Effector memory CD4-positive, alpha-beta T cell (primary cell): ENCODE measurements around the gene NCS1.

Experiments used
- DNase-seq, 3 donors: peaks; one replicate each; pipeline ENCODE4 v3.0.0-alpha.2; 2020
- H3K27ac ChIP-seq: 2 replicates; pipeline ENCODE4 v1.7.0; 2013; ENCODE audit warnings: mild to moderate bottlenecking, low read length, moderate library complexity; ENCODE audit not compliant: insufficient read depth, poor library complexity, severe bottlenecking
- H3K27me3 ChIP-seq: replicated peaks from 2 replicates; pipeline ENCODE4 v1.7.0; 2013; ENCODE audit warnings: mild to moderate bottlenecking, low read length; ENCODE audit not compliant: insufficient read depth, control insufficient read depth, poor library complexity, severe bottlenecking
- H3K36me3 ChIP-seq: 2 replicates; pipeline ENCODE4 v1.7.0; 2013; ENCODE audit warnings: mild to moderate bottlenecking, low read length, moderate library complexity; ENCODE audit not compliant: control insufficient read depth, insufficient read depth
- H3K4me1 ChIP-seq: 2 replicates; pipeline ENCODE4 v1.7.0; 2013; ENCODE audit warnings: low read length, mild to moderate bottlenecking; ENCODE audit not compliant: control insufficient read depth, insufficient read depth, poor library complexity, severe bottlenecking
- H3K4me3 ChIP-seq: 2 replicates; pipeline ENCODE4 v1.7.0; 2013; ENCODE audit warnings: low read length, low read depth, mild to moderate bottlenecking; ENCODE audit not compliant: insufficient read depth, poor library complexity, severe bottlenecking
- H3K9me3 ChIP-seq: 2 replicates; pipeline ENCODE4 v1.7.0; 2013; ENCODE audit warnings: mild to moderate bottlenecking, low read length, moderate library complexity; ENCODE audit not compliant: control insufficient read depth

NCS1 gene

GRCh38 chr9:130200038-130200849 lies 28.0 kb downstream of the NCS1 start:
- DNase-seq, result no peak
- H3K4me3 ChIP-seq, result no peak overlapping the region
- no peaks in the 10 kb centered on the region for H3K4me1 ChIP-seq
- no peaks in the 10 kb centered on the region for H3K36me3 ChIP-seq
- no peak overlapping the region for H3K27ac ChIP-seq
- no peaks in the 10 kb centered on the region for H3K27me3 ChIP-seq
- H3K9me3 ChIP-seq, result no peaks in the 10 kb centered on the region

DNA sequence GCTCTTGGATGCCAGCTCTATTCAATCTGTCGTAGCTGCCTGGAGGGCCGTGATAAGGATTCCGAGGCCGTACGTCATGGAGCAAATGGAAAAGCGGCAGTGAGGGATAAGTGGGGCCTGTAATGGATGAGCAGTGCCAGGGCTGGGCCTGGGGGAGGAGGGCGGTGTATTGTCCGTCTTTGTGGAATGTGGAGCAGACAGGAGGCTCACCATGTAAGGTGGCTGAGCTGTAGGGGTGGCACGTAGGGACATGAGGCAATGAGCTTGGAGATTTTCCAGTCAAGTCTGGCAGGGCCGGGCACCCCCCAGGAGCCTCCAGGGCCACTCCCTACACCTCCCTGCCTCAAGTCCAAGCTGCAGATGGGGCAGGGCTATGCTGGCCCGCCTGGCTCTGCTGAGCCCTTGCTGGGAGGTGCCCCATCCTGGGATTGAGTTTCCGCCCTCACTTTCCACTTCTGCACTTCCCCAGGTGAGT lies 29.2 kb downstream of the NCS1 start:
- Histone ChIP-seq H3K4me1 (no peaks in the 10 kb centered on the region), H3K27me3 (no peaks in the 10 kb centered on the region), H3K36me3 (no peaks in the 10 kb centered on the region), H3K4me3 (no peak overlapping the region), H3K9me3 (no peaks in the 10 kb centered on the region), H3K27ac (no peak overlapping the region)
- DNase-seq, result no peak

- no peak for DNase-seq
- H3K27me3 ChIP-seq, result no peaks in the 10 kb centered on the region
- no peaks in the 10 kb centered on the region for H3K9me3 ChIP-seq
- no peaks in the 10 kb centered on the region for H3K4me1 ChIP-seq
- H3K27ac ChIP-seq, result no peak overlapping the region
- H3K4me3 ChIP-seq, result no peak overlapping the region
- H3K36me3 ChIP-seq, result no peaks in the 10 kb centered on the region
Measured at GRCh38 chr9:130201974-130202373, 29.8 kb downstream of the NCS1 start.

DNA sequence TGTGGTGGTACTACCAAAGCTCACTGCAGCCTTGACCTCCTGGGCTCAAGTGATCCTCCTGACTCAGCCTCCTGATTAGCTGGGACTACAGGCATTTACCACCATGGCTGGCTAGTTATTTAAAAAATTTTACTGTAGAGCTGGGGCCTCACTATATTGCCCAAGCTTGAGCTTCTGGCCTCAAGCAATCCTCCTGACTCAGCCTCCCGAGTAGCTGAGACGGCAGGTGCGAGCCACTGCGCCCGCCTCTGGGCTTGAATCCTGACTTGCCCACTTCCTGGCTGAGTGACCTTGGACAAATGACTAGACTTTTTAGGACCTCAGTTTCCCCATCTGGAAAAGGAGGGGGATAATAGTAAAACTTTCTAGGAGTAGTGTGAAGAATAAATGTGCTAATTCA lies 32.1 kb downstream of the NCS1 start:
- Histone ChIP-seq H3K27ac (no peak overlapping the region), H3K27me3 (no peaks in the 10 kb centered on the region), H3K9me3 (no peaks in the 10 kb centered on the region), H3K36me3 (no peaks in the 10 kb centered on the region), H3K4me3 (no peak overlapping the region), H3K4me1 (no peaks in the 10 kb centered on the region)
- DNase-seq, result no peak

- no peak for DNase-seq
- Histone ChIP-seq H3K9me3 (no peaks in the 10 kb centered on the region), H3K27ac (no peak overlapping the region), H3K4me1 (no peaks in the 10 kb centered on the region), H3K27me3 (no peaks in the 10 kb centered on the region), H3K4me3 (no peak overlapping the region), H3K36me3 (no peaks in the 10 kb centered on the region)
Measured at GRCh38 chr9:130204959-130205358, 32.8 kb downstream of the NCS1 start.

- no peaks in the 10 kb centered on the region for H3K36me3 ChIP-seq
- no peaks in the 10 kb centered on the region for H3K9me3 ChIP-seq
- no peak for DNase-seq
- H3K4me3 ChIP-seq, result no peak overlapping the region
- no peaks in the 10 kb centered on the region for H3K4me1 ChIP-seq
- no peak overlapping the region for H3K27ac ChIP-seq
- no peaks in the 10 kb centered on the region for H3K27me3 ChIP-seq
Measured at GRCh38 chr9:130205912-130206311, 33.7 kb downstream of the NCS1 start.

DNA sequence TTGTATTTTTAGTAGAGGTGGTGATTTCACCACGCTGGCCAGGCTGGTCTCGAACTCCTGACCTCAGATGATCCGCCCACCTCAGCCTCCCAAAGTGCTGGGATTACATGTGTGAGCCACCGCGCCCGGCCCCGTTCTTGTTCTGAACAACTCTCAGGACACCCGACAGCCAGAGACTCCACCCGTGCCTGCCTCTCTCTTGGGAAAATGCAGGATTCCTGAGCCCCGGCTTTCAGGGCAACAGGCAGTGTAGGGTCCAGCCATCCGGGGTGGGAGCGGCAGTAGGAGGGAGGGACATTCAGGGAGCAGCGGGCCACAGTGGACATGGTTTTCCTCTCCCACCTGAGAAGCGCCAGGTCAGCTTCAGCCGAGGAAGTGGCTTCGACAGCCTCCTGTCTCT lies 34.4 kb downstream of the NCS1 start:
- no peak for DNase-seq
- no peaks in the 10 kb centered on the region for H3K4me1 ChIP-seq
- no peaks in the 10 kb centered on the region for H3K9me3 ChIP-seq
- H3K27ac ChIP-seq, result no peak overlapping the region
- H3K27me3 ChIP-seq, result no peaks in the 10 kb centered on the region
- H3K4me3 ChIP-seq, result no peak overlapping the region
- H3K36me3 ChIP-seq, result no peaks in the 10 kb centered on the region

- Histone ChIP-seq H3K36me3 (no peaks in the 10 kb centered on the region), H3K9me3 (no peaks in the 10 kb centered on the region), H3K4me1 (no peaks in the 10 kb centered on the region), H3K4me3 (no peak overlapping the region), H3K27ac (no peak overlapping the region), H3K27me3 (no peaks in the 10 kb centered on the region)
- DNase-seq, result no peak
Measured at GRCh38 chr9:130207241-130207992, 35.2 kb downstream of the NCS1 start.

- Histone ChIP-seq H3K27ac (no peak overlapping the region), H3K27me3 (no peaks in the 10 kb centered on the region), H3K36me3 (no peaks in the 10 kb centered on the region), H3K4me1 (no peaks in the 10 kb centered on the region), H3K9me3 (no peaks in the 10 kb centered on the region), H3K4me3 (no peak overlapping the region)
- no peak for DNase-seq
Measured at GRCh38 chr9:130208600-130209347, 36.6 kb downstream of the NCS1 start.

GRCh38 chr9:130209422-130209821 lies 37.2 kb downstream of the NCS1 start:
- DNase-seq, result no peak
- Histone ChIP-seq H3K9me3 (no peaks in the 10 kb centered on the region), H3K4me3 (no peak overlapping the region), H3K36me3 (no peaks in the 10 kb centered on the region), H3K4me1 (no peaks in the 10 kb centered on the region), H3K27me3 (no peaks in the 10 kb centered on the region), H3K27ac (no peak overlapping the region)
